ENCODE measurements around the gene SMIM27. TPM values are rescaled to one million over a fixed set of nuclear protein-coding genes. Genes with fewer than 3 reads are reported as not detected.

Gene SMIM27
- total RNA-seq, 1 experiment from 2014 or later, result 13.6 TPM

- no peak for TF ChIP-seq ZNF532 (CRISPR knock-in tag; IDR thresholded peaks at IDR 0.05; ENCODE audit: borderline replicate concordance)
- TF ChIP-seq JAZF1 (CRISPR knock-in tag; IDR thresholded peaks at IDR 0.05), result no peak
- TF ChIP-seq ZNF121 (CRISPR knock-in tag; IDR thresholded peaks at IDR 0.05), result peak; percentile 100
- TF ChIP-seq RORB (CRISPR knock-in tag; IDR thresholded peaks at IDR 0.05), result no peak
- no peak for TF ChIP-seq MXD4 (CRISPR knock-in tag; IDR thresholded peaks at IDR 0.05; ENCODE audit: borderline replicate concordance)
- no peak for TF ChIP-seq ARID4B (CRISPR knock-in tag; IDR thresholded peaks at IDR 0.05; ENCODE audit: borderline replicate concordance)
- TF ChIP-seq ZNF281 (CRISPR knock-in tag; IDR thresholded peaks at IDR 0.05), result no peak
- TF ChIP-seq ZNF219 (CRISPR knock-in tag; IDR thresholded peaks at IDR 0.05; ENCODE audit: borderline replicate concordance), result no peak
- TF ChIP-seq ZNF416 (CRISPR knock-in tag; IDR thresholded peaks at IDR 0.05), result peak; percentile 48; the same call in 1 of the 2 replicates
- TF ChIP-seq EMX1 (CRISPR knock-in tag; IDR thresholded peaks at IDR 0.05), result no peak
- TF ChIP-seq E2F1 (CRISPR knock-in tag; IDR thresholded peaks at IDR 0.05), result no peak
- TF ChIP-seq ETV6 (CRISPR knock-in tag; IDR thresholded peaks at IDR 0.05), result peak; percentile 20; the same call in 1 of the 2 replicates
- TF ChIP-seq SMAD4 (CRISPR knock-in tag; IDR thresholded peaks at IDR 0.05), result no peak
- TF ChIP-seq E2F4 (CRISPR knock-in tag; IDR thresholded peaks at IDR 0.05; ENCODE audit: borderline replicate concordance, low read depth), result no peak
- no peak for TF ChIP-seq NFE2L1 (CRISPR knock-in tag; IDR thresholded peaks at IDR 0.05)
- peak; percentile 43; the same call in 1 of the 2 replicates for TF ChIP-seq NFYB (CRISPR knock-in tag; conservative IDR thresholded peaks at IDR 0.05; ENCODE audit: low read depth)
- no peak for TF ChIP-seq TEAD1 (CRISPR knock-in tag; IDR thresholded peaks at IDR 0.05)
- TF ChIP-seq ATF6 (CRISPR knock-in tag; IDR thresholded peaks at IDR 0.05), result no peak
- no peak for TF ChIP-seq MLX (CRISPR knock-in tag; IDR thresholded peaks at IDR 0.05)
- TF ChIP-seq KAT7 (CRISPR knock-in tag; IDR thresholded peaks at IDR 0.05; ENCODE audit: borderline replicate concordance), result peak; percentile 83; the same call in 1 of the 2 replicates
- peak; percentile 57 for TF ChIP-seq SP1 (CRISPR knock-in tag; conservative IDR thresholded peaks at IDR 0.05)
- TF ChIP-seq GTF2I (CRISPR knock-in tag; conservative IDR thresholded peaks at IDR 0.05), result peak; percentile 69
- TF ChIP-seq OVOL2 (CRISPR knock-in tag; IDR thresholded peaks at IDR 0.05; ENCODE audit: borderline replicate concordance), result no peak
Observed at GRCh38 chr9:32550562-32551275, 1.4 kb upstream of the SMIM27 start (continued).

Data from WTC11 (cell line).